K562 (cell line): ENCODE data around the gene FRYL. TPM values are rescaled to one million over a fixed set of nuclear protein-coding genes. Genes with fewer than 3 reads are reported as not detected.

Experiments used
- ATF1 ChIP-seq, 2 experiments: fragments of 450-650 bp in 1 of 2; IDR thresholded peaks; 2 replicates each; pipeline ENCODE4 v1.6.1; 2016; ENCODE audit warnings: missing compliant biosample characterization in 1 of 2, missing genetic modification characterization in 1 of 2
- ATF7 ChIP-seq: fragments of 450-650 bp; IDR thresholded peaks from 2 replicates; pipeline ENCODE4 v1.7.1; 2014; ENCODE audit warnings: mild to moderate bottlenecking, moderate library complexity
- CBFA2T2 ChIP-seq: fragments of 450-650 bp; conservative IDR thresholded peaks from 2 replicates; pipeline ENCODE4 v1.6.1; 2017; ENCODE audit warnings: mild to moderate bottlenecking
- DPF2 ChIP-seq: fragments of 450-650 bp; IDR thresholded peaks from 2 replicates; pipeline ENCODE4 v1.6.1; 2016
- FOXA3 ChIP-seq, 2 experiments: fragments of 450-650 bp in 1 of 2; sonication (generic) in 1 of 2; formaldehyde crosslinking; IDR thresholded peaks in 1 of 2; conservative IDR thresholded peaks in 1 of 2; 2 replicates each; pipeline versions ENCODE4 v1.4.0 to v1.8.0; 2020 to 2022; ENCODE audit warnings: mild to moderate bottlenecking in 2 of 2, missing genetic modification reagents in 1 of 2
- FOXK2 ChIP-seq, 2 experiments: fragments of 450-650 bp; IDR thresholded peaks in 1 of 2; conservative IDR thresholded peaks in 1 of 2; 2 replicates each; pipeline ENCODE4 v1.6.1; 2016; ENCODE audit warnings: low read depth in 2 of 2, mild to moderate bottlenecking in 1 of 2
- JUN ChIP-seq, 2 experiments: sonication (generic) in 1 of 2; formaldehyde crosslinking in 1 of 2; IDR thresholded peaks; 2 replicates each; pipeline versions ENCODE4 v1.6.1 to v1.8.0; 2012 to 2022; ENCODE audit warnings: borderline replicate concordance in 2 of 2, mild to moderate bottlenecking in 2 of 2, improper control_type of control experiment in 1 of 2, low read depth in 1 of 2, low read length in 1 of 2, missing genetic modification reagents in 1 of 2
- KDM1A ChIP-seq, 2 experiments: fragments of 450-650 bp; IDR thresholded peaks; 2 replicates each; pipeline ENCODE4 v1.6.1; 2016; ENCODE audit warnings: mild to moderate bottlenecking in 2 of 2
- NR2C1 ChIP-seq, 2 experiments: fragments of 450-650 bp; IDR thresholded peaks; 2 replicates each; pipeline ENCODE4 v1.6.1; 2017; ENCODE audit warnings: mild to moderate bottlenecking in 2 of 2, antibody characterized with exemption in 1 of 2, inconsistent platforms in 1 of 2, missing compliant biosample characterization in 1 of 2, missing genetic modification characterization in 1 of 2
- PHF21A ChIP-seq: fragments of 450-650 bp; IDR thresholded peaks from 2 replicates; pipeline ENCODE4 v1.6.1; 2017; ENCODE audit warnings: low read depth, borderline replicate concordance
- SAFB ChIP-seq: fragments of 200-400 bp; formaldehyde crosslinking; IDR thresholded peaks from 2 replicates; pipeline ENCODE4 v1.6.1; 2017; ENCODE audit warnings: low read depth, low read length, borderline replicate concordance
- STAT5A ChIP-seq: IDR thresholded peaks from 2 replicates; pipeline ENCODE4 v1.6.1; 2012; ENCODE audit warnings: low read length, inconsistent platforms, borderline replicate concordance
- TAL1 ChIP-seq: fragments of 450-650 bp; IDR thresholded peaks from 2 replicates; pipeline ENCODE4 v1.6.1; 2016; ENCODE audit warnings: mild to moderate bottlenecking
- TCF7 ChIP-seq: sonication (generic); IDR thresholded peaks from 2 replicates; pipeline ENCODE4 v1.6.1; 2016; ENCODE audit warnings: antibody characterized with exemption, borderline replicate concordance
- TEAD4 ChIP-seq, 2 experiments: sonication (generic) in 1 of 2; formaldehyde crosslinking in 1 of 2; IDR thresholded peaks; 2 replicates each; pipeline versions ENCODE4 v1.6.1 to v1.8.0; 2012 to 2022; ENCODE audit warnings: borderline replicate concordance in 1 of 2, inconsistent platforms in 1 of 2, low read length in 1 of 2, mild to moderate bottlenecking in 1 of 2, missing genetic modification reagents in 1 of 2
- ZBTB8A ChIP-seq: fragments of 450-650 bp; IDR thresholded peaks from 2 replicates; pipeline ENCODE4 v1.6.1; 2018; ENCODE audit warnings: mild to moderate bottlenecking, moderate library complexity; ENCODE audit not compliant: partially characterized antibody
- ZNF146 ChIP-seq: IDR thresholded peaks from one replicate; pipeline ENCODE4 v1.6.1; 2018; ENCODE audit warnings: missing compliant biosample characterization; ENCODE audit not compliant: unreplicated experiment
- polyA plus RNA-seq, 8 experiments: library from polyadenylated mRNA; depleted of rRNA in 4 of 8; stranded (reverse) in 5 of 8; unstranded in 3 of 8; fragments of >200 nt; fragmentation: Nextera tagmentation in 2 of 8; fragmentation: Illumina TruSeq in 1 of 8; extraction: Ambion mirVana in 2 of 8; extraction: Trizol in 1 of 8; gene quantifications; 2 replicates each; pipeline versions ENCODE4 v1.2.1 to v1.2.3, GENCODE V29; 2011 to 2014; ENCODE audit warnings: inconsistent platforms in 1 of 8, missing spikeins in 1 of 8
- total RNA-seq, 7 experiments: library from RNA; depleted of rRNA in 6 of 7; stranded (reverse); fragments of >200 nt in 6 of 7; fragmentation: Illumina TruSeq in 2 of 7; extraction: Trizol in 2 of 7; gene quantifications; 2 replicates each; pipeline versions ENCODE4 v1.2.1 to v1.2.3, GENCODE V29; 2011 to 2021; ENCODE audit warnings: low replicate concordance in 1 of 7
- TF ChIP-seq, protein P1 (sequence below): fragments of 450-650 bp; IDR thresholded peaks from 2 replicates; pipeline ENCODE4 v1.6.1; 2016; ENCODE audit warnings: mild to moderate bottlenecking
- TF ChIP-seq, protein P2 (sequence below): fragments of 250-450 bp; sonication (Bioruptor Pico); IDR thresholded peaks from 2 replicates; pipeline ENCODE4 v1.8.0; 2022; ENCODE audit warnings: moderate library complexity, mild to moderate bottlenecking, inconsistent platforms
- TF ChIP-seq, protein P3 (sequence below): fragments of 450-650 bp; IDR thresholded peaks from 2 replicates; pipeline ENCODE4 v1.6.1; 2016
- TF ChIP-seq, protein P4 (sequence below): sonication (generic); formaldehyde crosslinking; IDR thresholded peaks from 2 replicates; pipeline ENCODE4 v1.8.1; 2022; ENCODE audit warnings: missing genetic modification reagents

The FRYL gene
- total and polyA plus RNA-seq, 9 of the 15 experiments (the other 6 are each of a cell fraction or from before 2014, with no cell fraction given) = 7.2 to 34.9 (median 15.9) TPM

DNA sequence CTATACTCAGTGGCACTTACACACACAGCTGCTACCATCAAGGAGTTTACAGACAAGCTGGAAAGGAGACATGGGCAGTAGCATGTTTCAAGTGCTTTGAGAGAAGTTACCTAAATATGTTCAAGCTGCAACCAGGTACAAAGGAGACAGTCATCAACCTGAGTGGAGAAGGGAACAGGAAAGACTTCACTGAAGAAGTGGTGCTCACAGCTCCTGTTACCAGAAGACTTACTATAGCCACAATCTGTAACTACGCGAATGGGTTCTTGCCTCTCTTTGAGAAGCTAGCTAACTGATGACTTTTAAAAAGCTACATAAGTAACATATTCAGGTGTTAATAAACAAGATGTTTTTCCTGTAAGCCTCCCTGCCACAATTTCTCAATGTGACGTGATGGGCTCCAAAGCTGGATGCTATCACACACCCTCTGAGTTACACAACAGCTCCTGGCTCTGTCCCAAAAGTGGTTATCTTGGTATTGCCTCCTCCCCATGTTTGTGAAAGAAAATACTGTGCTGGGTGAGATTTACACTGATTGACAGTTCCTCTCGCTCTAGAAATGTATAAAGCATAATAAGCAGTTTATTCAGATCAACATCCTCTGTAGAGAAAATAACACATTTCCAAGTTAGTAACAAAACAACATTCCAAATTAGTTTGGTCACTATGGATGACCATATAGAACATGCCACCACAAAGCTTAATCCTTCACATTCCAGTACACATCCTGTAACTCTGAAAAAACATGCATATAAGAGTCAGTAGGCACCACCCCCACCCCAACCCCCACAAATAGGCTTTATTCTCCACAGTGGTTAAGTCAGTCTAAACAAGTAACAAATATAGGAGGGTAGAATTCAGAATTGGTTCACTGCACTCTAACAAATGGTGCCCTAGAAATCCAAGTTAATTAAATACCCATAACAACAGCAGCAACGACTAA, 81.8 kb downstream of the FRYL start (continued):
- TF ChIP-seq, protein P1, sequence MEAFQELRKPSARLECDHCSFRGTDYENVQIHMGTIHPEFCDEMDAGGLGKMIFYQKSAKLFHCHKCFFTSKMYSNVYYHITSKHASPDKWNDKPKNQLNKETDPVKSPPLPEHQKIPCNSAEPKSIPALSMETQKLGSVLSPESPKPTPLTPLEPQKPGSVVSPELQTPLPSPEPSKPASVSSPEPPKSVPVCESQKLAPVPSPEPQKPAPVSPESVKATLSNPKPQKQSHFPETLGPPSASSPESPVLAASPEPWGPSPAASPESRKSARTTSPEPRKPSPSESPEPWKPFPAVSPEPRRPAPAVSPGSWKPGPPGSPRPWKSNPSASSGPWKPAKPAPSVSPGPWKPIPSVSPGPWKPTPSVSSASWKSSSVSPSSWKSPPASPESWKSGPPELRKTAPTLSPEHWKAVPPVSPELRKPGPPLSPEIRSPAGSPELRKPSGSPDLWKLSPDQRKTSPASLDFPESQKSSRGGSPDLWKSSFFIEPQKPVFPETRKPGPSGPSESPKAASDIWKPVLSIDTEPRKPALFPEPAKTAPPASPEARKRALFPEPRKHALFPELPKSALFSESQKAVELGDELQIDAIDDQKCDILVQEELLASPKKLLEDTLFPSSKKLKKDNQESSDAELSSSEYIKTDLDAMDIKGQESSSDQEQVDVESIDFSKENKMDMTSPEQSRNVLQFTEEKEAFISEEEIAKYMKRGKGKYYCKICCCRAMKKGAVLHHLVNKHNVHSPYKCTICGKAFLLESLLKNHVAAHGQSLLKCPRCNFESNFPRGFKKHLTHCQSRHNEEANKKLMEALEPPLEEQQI = peak; percentile 67; the same call in 1 of the 2 replicates
- no peak for TF ChIP-seq NR2C1 (IDR thresholded peaks at IDR 0.05)
- TF ChIP-seq NR2C1 (tag; IDR thresholded peaks at IDR 0.05) = 0 out of 2 replicates have a peak, but pooled peaks have one; percentile 11
- peak; percentile 79 for TF ChIP-seq TAL1
- TF ChIP-seq ZBTB8A = no peak
- TF ChIP-seq, protein P2, sequence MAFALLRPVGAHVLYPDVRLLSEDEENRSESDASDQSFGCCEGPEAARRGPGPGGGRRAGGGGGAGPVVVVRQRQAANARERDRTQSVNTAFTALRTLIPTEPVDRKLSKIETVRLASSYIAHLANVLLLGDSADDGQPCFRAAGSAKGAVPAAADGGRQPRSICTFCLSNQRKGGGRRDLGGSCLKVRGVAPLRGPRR = no peak
- peak; percentile 79; the same call in 1 of the 2 replicates for TF ChIP-seq PHF21A
- peak; percentile 75 for TF ChIP-seq CBFA2T2
- peak; percentile 79 for TF ChIP-seq ATF7
- TF ChIP-seq DPF2 = peak; percentile 78
- TF ChIP-seq KDM1A (IDR thresholded peaks at IDR 0.05) = peak; percentile 99
- TF ChIP-seq, protein P3, sequence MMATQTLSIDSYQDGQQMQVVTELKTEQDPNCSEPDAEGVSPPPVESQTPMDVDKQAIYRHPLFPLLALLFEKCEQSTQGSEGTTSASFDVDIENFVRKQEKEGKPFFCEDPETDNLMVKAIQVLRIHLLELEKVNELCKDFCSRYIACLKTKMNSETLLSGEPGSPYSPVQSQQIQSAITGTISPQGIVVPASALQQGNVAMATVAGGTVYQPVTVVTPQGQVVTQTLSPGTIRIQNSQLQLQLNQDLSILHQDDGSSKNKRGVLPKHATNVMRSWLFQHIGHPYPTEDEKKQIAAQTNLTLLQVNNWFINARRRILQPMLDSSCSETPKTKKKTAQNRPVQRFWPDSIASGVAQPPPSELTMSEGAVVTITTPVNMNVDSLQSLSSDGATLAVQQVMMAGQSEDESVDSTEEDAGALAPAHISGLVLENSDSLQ = peak; percentile 96
- TF ChIP-seq FOXA3 (CRISPR knock-in tag; conservative IDR thresholded peaks at IDR 0.05 in 1 of 2, IDR thresholded peaks at IDR 0.05 in 1 of 2) = peak in 1 of 2 experiments; percentile 34; a peak in 1 of 4 replicates
- no peak for TF ChIP-seq TCF7
- TF ChIP-seq, protein P4, sequence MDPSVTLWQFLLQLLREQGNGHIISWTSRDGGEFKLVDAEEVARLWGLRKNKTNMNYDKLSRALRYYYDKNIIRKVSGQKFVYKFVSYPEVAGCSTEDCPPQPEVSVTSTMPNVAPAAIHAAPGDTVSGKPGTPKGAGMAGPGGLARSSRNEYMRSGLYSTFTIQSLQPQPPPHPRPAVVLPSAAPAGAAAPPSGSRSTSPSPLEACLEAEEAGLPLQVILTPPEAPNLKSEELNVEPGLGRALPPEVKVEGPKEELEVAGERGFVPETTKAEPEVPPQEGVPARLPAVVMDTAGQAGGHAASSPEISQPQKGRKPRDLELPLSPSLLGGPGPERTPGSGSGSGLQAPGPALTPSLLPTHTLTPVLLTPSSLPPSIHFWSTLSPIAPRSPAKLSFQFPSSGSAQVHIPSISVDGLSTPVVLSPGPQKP (CRISPR knock-in tag) = no peak
- TF ChIP-seq JUN (IDR thresholded peaks at IDR 0.05; ENCODE audit: borderline replicate concordance, low read depth, low read length) = 0 out of 2 replicates have a peak, but pooled peaks have one; percentile 35
- no peak for TF ChIP-seq JUN (CRISPR knock-in tag; IDR thresholded peaks at IDR 0.05; ENCODE audit: borderline replicate concordance)
- TF ChIP-seq ZNF146 (CRISPR knock-in tag) = no peak
- TF ChIP-seq ATF1 (CRISPR knock-in tag; IDR thresholded peaks at IDR 0.05) = no peak
- peak; percentile 76 for TF ChIP-seq ATF1 (tag; IDR thresholded peaks at IDR 0.05)
- TF ChIP-seq FOXK2 (conservative IDR thresholded peaks at IDR 0.05 in 1 of 2, IDR thresholded peaks at IDR 0.05 in 1 of 2; ENCODE audit: low read depth in 2 of 2) = peak in 1 of 2 experiments; percentile 61; a peak in 2 of 4 replicates
- TF ChIP-seq STAT5A = peak; percentile 38; the same call in 1 of the 2 replicates
- no peak for TF ChIP-seq SAFB
- TF ChIP-seq TEAD4 (IDR thresholded peaks at IDR 0.05; ENCODE audit: low read length) = peak; percentile 89
- TF ChIP-seq TEAD4 (CRISPR knock-in tag; IDR thresholded peaks at IDR 0.05; ENCODE audit: borderline replicate concordance) = no peak
